SK-N-SH treated with all-trans-retinoic acid at 6 μM for 48 hours (cell line): ENCODE data around the gene CTNNAL1.

Experiments
- CSRNP3 ChIP-seq: fragments of 250-450 bp; sonication (Bioruptor Pico); IDR thresholded peaks from 2 replicates; pipeline ENCODE4 v1.5.1; 2021; ENCODE audit warnings: mild to moderate bottlenecking, moderate library complexity
- GLIS3 ChIP-seq: fragments of 250-450 bp; sonication (Bioruptor Pico); IDR thresholded peaks from 2 replicates; pipeline ENCODE4 v1.5.0; 2020; ENCODE audit warnings: mild to moderate bottlenecking, moderate library complexity
- ISL1 ChIP-seq: fragments of 250-450 bp; sonication (Bioruptor Pico); IDR thresholded peaks from 2 replicates; pipeline ENCODE4 v2.1.2; 2022; ENCODE audit warnings: mild to moderate bottlenecking, moderate library complexity
- PATZ1 ChIP-seq: fragments of 250-450 bp; sonication (Bioruptor Pico); IDR thresholded peaks from 2 replicates; pipeline ENCODE4 v1.8.0; 2020; ENCODE audit warnings: mild to moderate bottlenecking, moderate library complexity, borderline replicate concordance
- SNAI2 ChIP-seq: fragments of 250-450 bp; sonication (Bioruptor Pico); IDR thresholded peaks from 2 replicates; pipeline ENCODE4 v1.5.0; 2020; ENCODE audit warnings: mild to moderate bottlenecking, moderate library complexity
- ZFP3 ChIP-seq: fragments of 250-450 bp; sonication (Bioruptor Pico); IDR thresholded peaks from 2 replicates; pipeline ENCODE4 v1.5.0; 2020; ENCODE audit warnings: mild to moderate bottlenecking, moderate library complexity

GRCh38 chr9:109051733-109052132, 38.4 kb upstream of the CTNNAL1 start:
- no peak for TF ChIP-seq ZFP3 (CRISPR knock-in tag)
- no peak for TF ChIP-seq SNAI2 (CRISPR knock-in tag)
- no peak for TF ChIP-seq GLIS3 (CRISPR knock-in tag)
- TF ChIP-seq ISL1 (CRISPR knock-in tag), result no peak
- no peak for TF ChIP-seq CSRNP3
- TF ChIP-seq PATZ1, result no peak
